Spleen (tissue), 11 donors: Measurements from ENCODE around the gene ADAMTS14. TPM values are rescaled to one million over a fixed set of nuclear protein-coding genes. Genes with fewer than 3 reads are reported as not detected.

ENCODE experiments used
- DNase-seq: peaks from one replicate; pipeline ENCODE4 v3.0.0-alpha.2; 2020
- H3K27ac ChIP-seq, 8 donors: fragments of 200-600 bp; sonication (generic) in 7 of 8; 1 replicate in 4 of 8; 2 replicates in 4 of 8; pipeline versions ENCODE4 v1.5.0 to v1.8.0; 2016 to 2021; ENCODE audit warnings: inconsistent platforms in 4 of 8, mild to moderate bottlenecking in 4 of 8, moderate library complexity in 1 of 8
- H3K27me3 ChIP-seq, 7 donors: fragments of 200-600 bp; sonication (generic) in 6 of 7; replicated peaks in 1 of 7; 1 replicate in 4 of 7; 2 replicates in 3 of 7; pipeline versions ENCODE4 v1.5.0 to v1.8.0; 2016 to 2021; ENCODE audit warnings: inconsistent platforms in 3 of 7, mild to moderate bottlenecking in 1 of 7
- H3K36me3 ChIP-seq, 6 donors: fragments of 200-600 bp; sonication (generic) in 5 of 6; 1 replicate in 4 of 6; 2 replicates in 2 of 6; pipeline versions ENCODE4 v1.5.0 to v1.8.0; 2016 to 2021; ENCODE audit warnings: inconsistent platforms in 2 of 6
- H3K4me1 ChIP-seq, 6 donors: fragments of 200-600 bp; sonication (generic) in 5 of 6; 1 replicate in 3 of 6; 2 replicates in 3 of 6; pipeline versions ENCODE4 v1.5.0 to v1.8.0; 2016 to 2021; ENCODE audit warnings: inconsistent platforms in 3 of 6
- H3K4me3 ChIP-seq, 8 donors: fragments of 200-600 bp; sonication (generic) in 7 of 8; 1 replicate in 4 of 8; 2 replicates in 4 of 8; pipeline versions ENCODE4 v1.5.0 to v1.8.0; 2016 to 2021; ENCODE audit warnings: inconsistent platforms in 4 of 8, mild to moderate bottlenecking in 4 of 8, moderate library complexity in 2 of 8
- H3K9me3 ChIP-seq, 8 donors: fragments of 200-600 bp; sonication (generic) in 7 of 8; 1 replicate in 4 of 8; 2 replicates in 4 of 8; pipeline versions ENCODE4 v1.5.0 to v1.8.0; 2016 to 2021; ENCODE audit warnings: inconsistent platforms in 4 of 8
- CTCF ChIP-seq, 11 experiments: fragments of 200-600 bp in 7 of 11; fragments of 450-650 bp in 4 of 11; sonication (generic) in 4 of 11; IDR thresholded peaks in 8 of 11; conservative IDR thresholded peaks in 3 of 11; 1 replicate in 7 of 11; 2 replicates in 4 of 11; pipeline versions ENCODE4 v1.4.0 to v1.8.0; 2016 to 2021; ENCODE audit warnings: antibody characterized with exemption in 11 of 11, inconsistent platforms in 4 of 11, mild to moderate bottlenecking in 1 of 11
- POLR2A ChIP-seq, 3 donors: fragments of 450-650 bp; IDR thresholded peaks; one replicate each; pipeline ENCODE4 v1.5.1; 2017; ENCODE audit warnings: antibody characterized with exemption in 3 of 3, mild to moderate bottlenecking in 1 of 3
- POLR2AphosphoS5 ChIP-seq, 3 donors: sonication (generic); formaldehyde crosslinking; IDR thresholded peaks; one replicate each; pipeline ENCODE4 v1.5.1; 2017; ENCODE audit warnings: antibody characterized with exemption in 3 of 3
- WGBS, 5 donors: extraction: QIAGEN DNeasy Blood & Tissue Kit in 3 of 5; methylation state at CpG; one replicate each; pipeline versions ENCODE4 v1.1.5 to v1.1.7; 2013 to 2018; 5-methylcytosine and 5-hydroxymethylcytosine counted together
- intact Hi-C: fragments of 100-400 bp; cut with DNase I; formaldehyde crosslinking; loops from one replicate; pipeline ENCODE4 v1.15.0; 2023; ENCODE audit warnings: low total_unique reads
- polyA plus RNA-seq, 3 donors: library from polyadenylated mRNA; stranded (reverse); fragments of 200-250 nt; gene quantifications; one replicate each; pipeline ENCODE4 v1.2.1, GENCODE V29; 2013
- total RNA-seq, 7 donors: library from RNA; depleted of rRNA in 3 of 7; stranded (reverse); fragments of >200 nt in 3 of 7; fragmentation: NEBNext Ultra II Directional in 4 of 7; extraction: Animal tissue kit (Norgen Biotek cat#: 25700) in 4 of 7; gene quantifications; one replicate each; pipeline versions ENCODE4 v1.1.0 to v1.2.1, GENCODE V29; 2016 to 2021
- donor health status: healthy with polysubstance abuse.
- donor health status: DM: no; HTN: no; CAD: no; lungs with moderate emphysema.
- donor health status: DM: no; HTN: no; CAD: no.
- donor health status: Bipolar disorder and iron deficiency.
- donor health status: healthy.
- donor health status: DM: no; HTN: no; CAD: no.
- donor health status: DM: yes; HTN: yes; CAD: no.

ADAMTS14 gene
- total and polyA plus RNA-seq, 10 donors = 0.09 to 1.2 (median 0.36) TPM

- intact Hi-C loops = no loop called here
- WGBS, 5 donors = 79 to 100% (median 92%) methylated on average over 2 to 11 of the region's 11 CpGs
- peak; percentile 52 for DNase-seq
- Histone ChIP-seq H3K27me3 (no peaks in the 10 kb centered on the region), H3K9me3 (no peaks in the 10 kb centered on the region), H3K36me3 (no peaks in the 10 kb centered on the region), H3K4me1 (no peaks in the 10 kb centered on the region), H3K27ac (no peak overlapping the region), H3K4me3 (no peak overlapping the region)
- TF ChIP-seq POLR2A (IDR thresholded peaks at IDR 0.05) = no peak
- no peak for TF ChIP-seq CTCF (IDR thresholded peaks at IDR 0.05 in 8 of 11, conservative IDR thresholded peaks at IDR 0.05 in 3 of 11)
- no peak for TF ChIP-seq POLR2AphosphoS5 (IDR thresholded peaks at IDR 0.05)
Measured at GRCh38 chr10:70776455-70777005, 104.2 kb downstream of the ADAMTS14 start.

GRCh38 chr10:70777063-70777875, 105.0 kb downstream of the ADAMTS14 start:
- H3K9me3 ChIP-seq = no peaks in the 10 kb centered on the region
- peak; percentile 55 for DNase-seq
- intact Hi-C loops = no loop called here
- no peak overlapping the region for H3K27ac ChIP-seq
- no peaks in the 10 kb centered on the region for H3K4me1 ChIP-seq
- H3K27me3 ChIP-seq = peaks cover 0 to 2% (median 0%) of the 10 kb centered on the region in 7 donors
- no peaks in the 10 kb centered on the region for H3K36me3 ChIP-seq
- no peak for TF ChIP-seq CTCF (IDR thresholded peaks at IDR 0.05 in 8 of 11, conservative IDR thresholded peaks at IDR 0.05 in 3 of 11)
- TF ChIP-seq POLR2A (IDR thresholded peaks at IDR 0.05) = no peak
- TF ChIP-seq POLR2AphosphoS5 (IDR thresholded peaks at IDR 0.05) = no peak
- 86 to 95% (median 87%) methylated on average over 14 to 18 of the region's 18 CpGs for whole genome bisulfite sequencing, 5 donors
- no peak overlapping the region for H3K4me3 ChIP-seq

- WGBS, 5 donors = 79 to 92% (median 88%) methylated on average over 9 of the region's 9 CpGs
- TF ChIP-seq POLR2AphosphoS5 (IDR thresholded peaks at IDR 0.05) (no peak), CTCF (IDR thresholded peaks at IDR 0.05 in 8 of 11, conservative IDR thresholded peaks at IDR 0.05 in 3 of 11) (no peak), POLR2A (IDR thresholded peaks at IDR 0.05) (no peak)
- Histone ChIP-seq H3K4me3 (no peak overlapping the region), H3K9me3 (no peaks in the 10 kb centered on the region), H3K27ac (no peak overlapping the region), H3K4me1 (peaks cover 0 to 8% (median 0%) of the 10 kb centered on the region in 6 donors), H3K36me3 (no peaks in the 10 kb centered on the region), H3K27me3 (peaks cover 0 to 10% (median 0%) of the 10 kb centered on the region in 7 donors)
- no peak for DNase-seq
- intact Hi-C loops = no loop called here
Measured at GRCh38 chr10:70778267-70778924, 106.1 kb downstream of the ADAMTS14 start.

GRCh38 chr10:70779088-70779487, 106.8 kb downstream of the ADAMTS14 start:
- H3K4me3 ChIP-seq = no peak overlapping the region
- no peak for TF ChIP-seq POLR2AphosphoS5 (IDR thresholded peaks at IDR 0.05)
- TF ChIP-seq POLR2A (IDR thresholded peaks at IDR 0.05) = no peak
- no peak for TF ChIP-seq CTCF (IDR thresholded peaks at IDR 0.05 in 8 of 11, conservative IDR thresholded peaks at IDR 0.05 in 3 of 11)
- H3K27me3 ChIP-seq = peaks cover 0 to 12% (median 0%) of the 10 kb centered on the region in 7 donors
- H3K4me1 ChIP-seq = peaks cover 0 to 12% (median 0%) of the 10 kb centered on the region in 6 donors
- no peak for DNase-seq
- no peaks in the 10 kb centered on the region for H3K9me3 ChIP-seq
- no peaks in the 10 kb centered on the region for H3K36me3 ChIP-seq
- intact Hi-C loops = no loop called here
- WGBS, 5 donors = 61 to 88% (median 73%) methylated on average over 2 of the region's 2 CpGs
- H3K27ac ChIP-seq = peak overlapping the region in 3 of 8 donors; percentile 33 to 65 (median 56)
